ENCODE results near the gene PRX.

Gene PRX

GRCh38 chr19:40395956-40396355 lies 17.2 kb downstream of the PRX start:
- TF ChIP-seq CTCF (conservative IDR thresholded peaks at IDR 0.05; ENCODE audit: control insufficient read depth, insufficient read depth, low read depth, low read length), result no peak
- H3K4me3 ChIP-seq (ENCODE audit: control insufficient read depth, low read depth, low read length), result no peak overlapping the region
- no peak for DNase-seq (ENCODE audit: low read depth)

- DNase-seq (ENCODE audit: low read depth), result no peak
- no peak for TF ChIP-seq CTCF (conservative IDR thresholded peaks at IDR 0.05; ENCODE audit: control insufficient read depth, insufficient read depth, low read depth, low read length)
- no peak overlapping the region for H3K4me3 ChIP-seq (ENCODE audit: control insufficient read depth, low read depth, low read length)
Measured at GRCh38 chr19:40394816-40395210, 18.4 kb downstream of the PRX start.

- no peak for TF ChIP-seq CTCF (conservative IDR thresholded peaks at IDR 0.05; ENCODE audit: control insufficient read depth, insufficient read depth, low read depth, low read length)
- DNase-seq (ENCODE audit: low read depth), result no peak
- H3K4me3 ChIP-seq (ENCODE audit: control insufficient read depth, low read depth, low read length), result no peak overlapping the region
Measured at GRCh38 chr19:40393894-40394815, 19.0 kb downstream of the PRX start.

- DNase-seq (ENCODE audit: low read depth), result no peak
- H3K4me3 ChIP-seq (ENCODE audit: control insufficient read depth, low read depth, low read length), result no peak overlapping the region
- peak; percentile 21 for TF ChIP-seq CTCF (conservative IDR thresholded peaks at IDR 0.05; ENCODE audit: control insufficient read depth, insufficient read depth, low read depth, low read length)
Measured at GRCh38 chr19:40392894-40393517, 20.2 kb downstream of the PRX start.

GRCh38 chr19:40392123-40392522 lies 21.1 kb downstream of the PRX start:
- H3K4me3 ChIP-seq (ENCODE audit: control insufficient read depth, low read depth, low read length), result no peak overlapping the region
- no peak for DNase-seq (ENCODE audit: low read depth)
- no peak for TF ChIP-seq CTCF (conservative IDR thresholded peaks at IDR 0.05; ENCODE audit: control insufficient read depth, insufficient read depth, low read depth, low read length)

GRCh38 chr19:40390084-40390742 lies 23.0 kb downstream of the PRX start, which contains the start of gene HIPK4:
Gene HIPK4 (minus strand): TSS chr19:40390181. CDS start chr19:40389902, 279 bp downstream.
- no peak for DNase-seq (ENCODE audit: low read depth)

More at GRCh38 chr19:40390084-40390742, 23.0 kb downstream of the PRX start, which contains the start of gene HIPK4:
- H3K4me3 ChIP-seq (ENCODE audit: control insufficient read depth, low read depth, low read length), result no peak within 1 kb of the TSS
- no peak for TF ChIP-seq CTCF (conservative IDR thresholded peaks at IDR 0.05; ENCODE audit: control insufficient read depth, insufficient read depth, low read depth, low read length)

Measured in fibroblast of mammary gland (primary cell).